K562 (cell line): ENCODE data around the gene PKLR. TPM values are rescaled to one million over a fixed set of nuclear protein-coding genes. Genes with fewer than 3 reads are reported as not detected.

Experiments
- ADNP ChIP-seq: fragments of 200-800 bp; sonication (Bioruptor generic); IDR thresholded peaks from 2 replicates; pipeline ENCODE4 v1.6.1; 2016; ENCODE audit warnings: missing genetic modification characterization, missing compliant biosample characterization
- ARID1B ChIP-seq: fragments of 450-650 bp; IDR thresholded peaks from 2 replicates; pipeline ENCODE4 v1.6.1; 2016; ENCODE audit warnings: antibody characterized with exemption, mild to moderate bottlenecking, inconsistent platforms
- FUS ChIP-seq: fragments of 200-400 bp; formaldehyde crosslinking; optimal IDR thresholded peaks from 2 replicates; pipeline ENCODE3; 2017; ENCODE audit warnings: low read depth, low read length
- GTF2E2 ChIP-seq: fragments of 200-800 bp; sonication (Bioruptor generic); IDR thresholded peaks from 2 replicates; pipeline ENCODE4 v1.6.1; 2016; ENCODE audit warnings: missing genetic modification characterization, missing compliant biosample characterization
- HCFC1 ChIP-seq: IDR thresholded peaks from 2 replicates; pipeline ENCODE4 v1.6.1; 2012; ENCODE audit warnings: low read depth, low read length, improper control_type of control experiment
- HNRNPL ChIP-seq: fragments of 200-400 bp; formaldehyde crosslinking; IDR thresholded peaks from 2 replicates; pipeline ENCODE4 v1.6.1; 2017; ENCODE audit warnings: low read depth, mild to moderate bottlenecking, low read length
- MCM3 ChIP-seq: fragments of 450-650 bp; IDR thresholded peaks from 2 replicates; pipeline ENCODE4 v1.6.1; 2016
- MTA1 ChIP-seq: fragments of 450-650 bp; IDR thresholded peaks from 2 replicates; pipeline ENCODE4 v1.6.1; 2017; ENCODE audit warnings: borderline replicate concordance
- NBN ChIP-seq: fragments of 450-650 bp; IDR thresholded peaks from 2 replicates; pipeline ENCODE4 v1.6.1; 2016; ENCODE audit warnings: low read depth, mild to moderate bottlenecking
- NCOA6 ChIP-seq: fragments of 450-650 bp; IDR thresholded peaks from 2 replicates; pipeline ENCODE4 v1.6.1; 2017; ENCODE audit warnings: mild to moderate bottlenecking
- OTX1 ChIP-seq: fragments of 450-650 bp; formaldehyde crosslinking; IDR thresholded peaks from 2 replicates; pipeline ENCODE4 v1.4.0; 2022; ENCODE audit warnings: mild to moderate bottlenecking
- PHF20 ChIP-seq: fragments of 450-650 bp; IDR thresholded peaks from 2 replicates; pipeline ENCODE4 v1.6.1; 2018; ENCODE audit not compliant: partially characterized antibody
- POLR2A ChIP-seq: fragments of 450-650 bp; conservative IDR thresholded peaks from 2 replicates; pipeline ENCODE4 v1.6.1; 2016
- RAD21 ChIP-seq, 2 experiments: fragments of 250-450 bp in 1 of 2; fragments of 450-650 bp in 1 of 2; sonication (Bioruptor Pico) in 1 of 2; formaldehyde crosslinking in 1 of 2; IDR thresholded peaks in 1 of 2; conservative IDR thresholded peaks in 1 of 2; 2 replicates each; pipeline versions ENCODE4 v1.4.0 to v1.8.0; 2020 to 2022; ENCODE audit warnings: mild to moderate bottlenecking in 2 of 2, moderate library complexity in 1 of 2
- RBM25 ChIP-seq: fragments of 200-400 bp; formaldehyde crosslinking; IDR thresholded peaks from 2 replicates; pipeline ENCODE4 v1.6.1; 2018; ENCODE audit warnings: low read length, low read depth, moderate library complexity; ENCODE audit not compliant: severe bottlenecking
- SMARCE1 ChIP-seq: fragments of 450-650 bp; IDR thresholded peaks from 2 replicates; pipeline ENCODE4 v1.7.1; 2016; ENCODE audit warnings: mild to moderate bottlenecking
- SREBF2 ChIP-seq: sonication (generic); formaldehyde crosslinking; IDR thresholded peaks from 2 replicates; pipeline ENCODE4 v1.4.0; 2020; ENCODE audit warnings: mild to moderate bottlenecking, missing genetic modification reagents
- SRSF3 ChIP-seq: fragments of 200-400 bp; formaldehyde crosslinking; IDR thresholded peaks from 2 replicates; pipeline ENCODE4 v1.6.1; 2016; ENCODE audit warnings: mild to moderate bottlenecking, low read length, moderate library complexity; ENCODE audit not compliant: insufficient read depth
- TBL1XR1 ChIP-seq, 2 experiments: IDR thresholded peaks; 2 replicates each; pipeline ENCODE4 v1.6.1; 2012; ENCODE audit warnings: improper control_type of control experiment in 2 of 2, low read length in 2 of 2, mild to moderate bottlenecking in 1 of 2
- ZBTB17 ChIP-seq: fragments of 450-650 bp; formaldehyde crosslinking; IDR thresholded peaks from 2 replicates; pipeline ENCODE4 v1.4.0; 2020; ENCODE audit warnings: mild to moderate bottlenecking
- ZC3H4 ChIP-seq: sonication (generic); formaldehyde crosslinking; IDR thresholded peaks from 2 replicates; pipeline ENCODE4 v1.9.0; 2021; ENCODE audit warnings: missing genetic modification reagents, borderline replicate concordance
- ZNF384 ChIP-seq: IDR thresholded peaks from 2 replicates; pipeline ENCODE4 v1.6.1; 2012; ENCODE audit warnings: low read depth, low read length, improper control_type of control experiment
- ZNF766 ChIP-seq: fragments of 200-800 bp; sonication (Bioruptor generic); conservative IDR thresholded peaks from 2 replicates; pipeline ENCODE4 v1.6.1; 2016; ENCODE audit warnings: missing genetic modification characterization, missing compliant biosample characterization
- ZNF79 ChIP-seq: fragments of 250-450 bp; sonication (Bioruptor Pico); IDR thresholded peaks from 2 replicates; pipeline ENCODE4 v1.4.0; 2020; ENCODE audit warnings: low read depth, mild to moderate bottlenecking, moderate library complexity
- polyA plus RNA-seq, 8 experiments: library from polyadenylated mRNA; depleted of rRNA in 4 of 8; stranded (reverse) in 5 of 8; unstranded in 3 of 8; fragments of >200 nt; fragmentation: Nextera tagmentation in 2 of 8; fragmentation: Illumina TruSeq in 1 of 8; extraction: Ambion mirVana in 2 of 8; extraction: Trizol in 1 of 8; gene quantifications; 2 replicates each; pipeline versions ENCODE4 v1.2.1 to v1.2.3, GENCODE V29; 2011 to 2014; ENCODE audit warnings: inconsistent platforms in 1 of 8, missing spikeins in 1 of 8
- total RNA-seq, 7 experiments: library from RNA; depleted of rRNA in 6 of 7; stranded (reverse); fragments of >200 nt in 6 of 7; fragmentation: Illumina TruSeq in 2 of 7; extraction: Trizol in 2 of 7; gene quantifications; 2 replicates each; pipeline versions ENCODE4 v1.2.1 to v1.2.3, GENCODE V29; 2011 to 2021; ENCODE audit warnings: low replicate concordance in 1 of 7
- TF ChIP-seq, protein P1 (sequence below), 2 experiments: fragments of 450-650 bp; IDR thresholded peaks; 2 replicates each; pipeline ENCODE4 v1.6.1; 2016; ENCODE audit warnings: mild to moderate bottlenecking in 2 of 2, borderline replicate concordance in 1 of 2, low read depth in 1 of 2, moderate library complexity in 1 of 2

The PKLR gene
- total and polyA plus RNA-seq, 9 of the 15 experiments (the other 6 are each of a cell fraction or from before 2014, with no cell fraction given), result 10.7 to 78.4 (median 38.2) TPM

DNA sequence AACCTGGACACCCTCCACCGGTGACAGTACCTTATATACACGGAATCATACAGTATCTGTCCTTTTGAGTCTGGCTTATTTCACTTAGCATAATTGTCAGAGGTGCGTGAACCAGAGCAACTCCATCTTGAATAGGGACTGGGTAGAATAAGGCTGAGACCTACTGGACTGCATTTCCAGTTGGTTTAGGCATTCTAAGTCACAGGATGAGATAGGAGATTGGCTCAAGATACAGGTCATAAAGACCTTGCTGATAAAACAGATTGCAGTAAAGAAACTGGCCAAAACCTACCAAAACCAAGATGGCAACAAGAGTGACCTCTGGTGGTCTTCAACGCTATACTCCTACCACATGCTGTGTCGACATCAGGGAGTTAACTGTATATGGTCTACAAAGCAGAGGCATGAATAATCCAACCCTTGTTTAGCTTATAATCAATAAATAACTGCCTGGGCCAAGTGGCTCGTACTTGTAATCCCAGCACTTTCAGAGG lies 6.1 kb upstream of the PKLR start (continued):
- 0 out of 2 replicates have a peak, but pooled peaks have one; percentile 45 for TF ChIP-seq ADNP (tag)
- TF ChIP-seq SRSF3, result no peak
- no peak for TF ChIP-seq ZC3H4 (CRISPR knock-in tag)
- TF ChIP-seq GTF2E2 (tag), result no peak; the same call in 1 of the 2 replicates
- TF ChIP-seq MCM3, result no peak
- TF ChIP-seq HCFC1, result no peak
- TF ChIP-seq POLR2A, result no peak
- no peak for TF ChIP-seq PHF20
- TF ChIP-seq ZNF766 (CRISPR knock-in tag), result peak; percentile 92
- TF ChIP-seq, protein P1, sequence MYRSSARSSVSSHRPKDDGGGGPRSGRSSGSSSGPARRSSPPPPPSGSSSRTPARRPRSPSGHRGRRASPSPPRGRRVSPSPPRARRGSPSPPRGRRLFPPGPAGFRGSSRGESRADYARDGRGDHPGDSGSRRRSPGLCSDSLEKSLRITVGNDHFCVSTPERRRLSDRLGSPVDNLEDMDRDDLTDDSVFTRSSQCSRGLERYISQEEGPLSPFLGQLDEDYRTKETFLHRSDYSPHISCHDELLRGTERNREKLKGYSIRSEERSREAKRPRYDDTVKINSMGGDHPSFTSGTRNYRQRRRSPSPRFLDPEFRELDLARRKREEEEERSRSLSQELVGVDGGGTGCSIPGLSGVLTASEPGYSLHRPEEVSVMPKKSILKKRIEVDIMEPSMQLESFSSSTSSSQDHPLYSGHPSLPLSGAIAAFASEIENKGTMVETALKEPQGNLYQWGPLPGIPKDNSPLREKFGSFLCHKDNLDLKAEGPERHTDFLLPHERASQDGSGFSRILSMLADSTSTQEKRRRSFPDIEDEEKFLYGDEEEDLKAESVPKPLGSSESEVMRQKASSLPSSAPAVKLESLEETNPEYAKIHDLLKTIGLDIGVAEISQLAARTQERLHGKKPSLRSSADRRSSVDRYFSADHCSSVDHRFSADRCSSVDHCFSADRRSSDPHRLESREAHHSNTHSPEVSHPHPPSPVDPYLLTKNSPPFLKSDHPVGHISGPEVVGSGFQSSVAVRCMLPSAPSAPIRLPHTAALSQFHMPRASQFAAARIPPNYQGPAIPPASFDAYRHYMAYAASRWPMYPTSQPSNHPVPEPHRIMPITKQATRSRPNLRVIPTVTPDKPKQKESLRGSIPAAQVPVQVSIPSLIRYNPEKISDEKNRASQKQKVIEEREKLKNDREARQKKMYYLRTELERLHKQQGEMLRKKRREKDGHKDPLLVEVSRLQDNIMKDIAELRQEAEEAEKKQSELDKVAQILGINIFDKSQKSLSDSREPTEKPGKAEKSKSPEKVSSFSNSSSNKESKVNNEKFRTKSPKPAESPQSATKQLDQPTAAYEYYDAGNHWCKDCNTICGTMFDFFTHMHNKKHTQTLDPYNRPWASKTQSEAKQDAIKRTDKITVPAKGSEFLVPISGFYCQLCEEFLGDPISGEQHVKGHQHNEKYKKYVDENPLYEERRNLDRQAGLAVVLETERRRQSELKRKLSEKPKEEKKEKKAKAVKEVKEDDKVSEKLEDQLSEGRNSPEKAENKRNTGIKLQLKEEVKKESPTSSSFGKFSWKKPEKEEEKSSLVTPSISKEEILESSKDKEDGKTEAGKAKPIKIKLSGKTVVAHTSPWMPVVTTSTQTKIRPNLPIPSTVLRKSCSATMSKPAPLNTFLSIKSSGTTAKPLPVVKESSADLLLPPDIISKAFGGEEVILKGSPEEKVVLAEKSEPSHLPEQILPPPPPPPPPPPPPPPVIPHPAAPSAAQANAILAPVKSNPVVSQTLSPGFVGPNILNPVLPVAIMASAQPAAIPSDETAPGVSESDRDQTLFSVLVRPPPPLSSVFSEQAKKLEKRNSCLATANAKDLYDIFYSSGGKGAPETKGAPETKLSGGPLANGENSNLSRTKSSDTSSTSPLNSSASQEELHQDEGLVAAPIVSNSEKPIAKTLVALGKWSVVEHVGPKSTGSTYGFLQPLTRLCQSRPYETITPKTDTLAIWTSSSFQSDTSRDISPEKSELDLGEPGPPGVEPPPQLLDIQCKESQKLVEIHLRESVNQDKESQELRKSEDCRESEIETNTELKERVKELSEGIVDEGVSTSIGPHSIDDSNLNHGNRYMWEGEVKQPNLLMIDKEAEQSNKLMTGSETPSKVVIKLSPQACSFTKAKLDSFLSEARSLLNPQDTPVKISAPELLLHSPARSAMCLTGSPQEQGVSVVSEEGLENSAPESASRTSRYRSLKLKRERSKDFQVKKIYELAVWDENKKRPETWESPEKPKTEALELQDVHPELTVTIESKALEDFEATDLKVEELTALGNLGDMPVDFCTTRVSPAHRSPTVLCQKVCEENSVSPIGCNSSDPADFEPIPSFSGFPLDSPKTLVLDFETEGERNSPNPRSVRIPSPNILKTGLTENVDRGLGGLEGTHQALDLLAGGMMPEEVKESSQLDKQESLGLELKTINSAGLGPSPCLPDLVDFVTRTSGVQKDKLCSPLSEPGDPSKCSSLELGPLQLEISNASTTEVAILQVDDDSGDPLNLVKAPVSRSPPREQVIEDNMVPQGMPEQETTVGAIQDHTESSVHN (IDR thresholded peaks at IDR 0.05; ENCODE audit: borderline replicate concordance in 1 of 2, low read depth in 1 of 2), result no peak
- peak; percentile 91 for TF ChIP-seq ZNF79 (CRISPR knock-in tag)
- TF ChIP-seq ZNF384, result no peak
- peak; percentile 52 for TF ChIP-seq MTA1
- no peak for TF ChIP-seq SREBF2
- TF ChIP-seq ARID1B, result peak; percentile 58
- TF ChIP-seq TBL1XR1 (IDR thresholded peaks at IDR 0.05; ENCODE audit: low read length in 2 of 2), result no peak
- TF ChIP-seq RAD21 (CRISPR knock-in tag; conservative IDR thresholded peaks at IDR 0.05 in 1 of 2, IDR thresholded peaks at IDR 0.05 in 1 of 2), result peak; percentile 74 to 86
- TF ChIP-seq SMARCE1, result no peak; the same call in 1 of the 2 replicates
- peak; percentile 94 for TF ChIP-seq ZBTB17
- no peak for TF ChIP-seq NCOA6
- TF ChIP-seq HNRNPL, result no peak
- TF ChIP-seq FUS, result no peak
- no peak for TF ChIP-seq RBM25
- TF ChIP-seq OTX1 (CRISPR knock-in tag), result peak; percentile 94
- TF ChIP-seq NBN, result no peak
